CD14-positive monocyte (primary cell): ENCODE measurements around the gene LTBP2. TPM values are rescaled to one million over a fixed set of nuclear protein-coding genes. Genes with fewer than 3 reads are reported as not detected.

ENCODE experiments used
- DNase-seq, 3 donors: peaks; one replicate each; pipeline ENCODE4 v3.0.0-alpha.2; 2011 to 2022
- H2AFZ ChIP-seq: 2 replicates; pipeline ENCODE4 v1.6.0; 2012; ENCODE audit warnings: mild to moderate bottlenecking, low read depth, low read length, inconsistent platforms; ENCODE audit not compliant: insufficient read depth, poor library complexity, severe bottlenecking
- H3K27ac ChIP-seq, 2 donors: 1 replicate in 1 of 2; 2 replicates in 1 of 2; pipeline ENCODE4 v1.5.1; 2012 to 2013; ENCODE audit warnings: low read length in 2 of 2, control low read depth in 1 of 2, inconsistent platforms in 1 of 2, low read depth in 1 of 2, mild to moderate bottlenecking in 1 of 2
- H3K27me3 ChIP-seq, 2 donors: one replicate each; pipeline versions ENCODE4 v1.6.0 to v1.6.1; 2011 to 2013; ENCODE audit warnings: low read length in 2 of 2; ENCODE audit not compliant: control insufficient read depth in 2 of 2, insufficient read depth in 2 of 2
- H3K36me3 ChIP-seq, 2 donors: replicated peaks in 1 of 2; 1 replicate in 1 of 2; 2 replicates in 1 of 2; pipeline versions ENCODE4 v1.5.1 to v1.6.1; 2012 to 2013; ENCODE audit warnings: low read length in 2 of 2, control low read depth in 1 of 2, inconsistent platforms in 1 of 2, mild to moderate bottlenecking in 1 of 2; ENCODE audit not compliant: insufficient read depth in 2 of 2, control insufficient read depth in 1 of 2
- H3K4me1 ChIP-seq, 2 donors: 1 replicate in 1 of 2; 2 replicates in 1 of 2; pipeline versions ENCODE4 v1.5.1 to v1.6.1; 2012 to 2013; ENCODE audit warnings: low read length in 2 of 2, control low read depth in 1 of 2, inconsistent platforms in 1 of 2, mild to moderate bottlenecking in 1 of 2, moderate library complexity in 1 of 2; ENCODE audit not compliant: insufficient read depth in 2 of 2, control insufficient read depth in 1 of 2
- H3K4me2 ChIP-seq: replicated peaks from 2 replicates; pipeline ENCODE3; 2012; ENCODE audit warnings: low read length, moderate library complexity, mild to moderate bottlenecking; ENCODE audit not compliant: poor library complexity, severe bottlenecking; ENCODE audit errors: extremely low read depth
- H3K4me3 ChIP-seq, 3 experiments: fragments of 200-600 bp in 1 of 3; sonication (generic) in 1 of 3; replicated peaks in 1 of 3; 1 replicate in 2 of 3; 2 replicates in 1 of 3; pipeline ENCODE4 v1.5.1; 2011 to 2013; ENCODE audit warnings: low read length in 3 of 3, mild to moderate bottlenecking in 3 of 3, control low read depth in 2 of 3, low read depth in 2 of 3, inconsistent platforms in 1 of 3, moderate library complexity in 1 of 3
- H3K79me2 ChIP-seq: 2 replicates; pipeline ENCODE4 v1.6.0; 2012; ENCODE audit warnings: mild to moderate bottlenecking, control low read depth, inconsistent platforms, low read length, moderate library complexity; ENCODE audit not compliant: insufficient read depth
- H3K9ac ChIP-seq: 2 replicates; pipeline ENCODE4 v1.6.0; 2017; ENCODE audit warnings: low read length, mild to moderate bottlenecking; ENCODE audit not compliant: insufficient read depth, poor library complexity, severe bottlenecking
- H3K9me3 ChIP-seq, 2 donors: replicated peaks in 1 of 2; 1 replicate in 1 of 2; 2 replicates in 1 of 2; pipeline versions ENCODE4 v1.5.1 to v1.6.1; 2012 to 2013; ENCODE audit warnings: low read length in 2 of 2, control low read depth in 1 of 2; ENCODE audit not compliant: control insufficient read depth in 1 of 2, insufficient read depth in 1 of 2
- H4K20me1 ChIP-seq: 2 replicates; pipeline ENCODE4 v1.6.0; 2012; ENCODE audit warnings: mild to moderate bottlenecking, low read length, control low read depth, moderate library complexity; ENCODE audit not compliant: insufficient read depth
- H3K27ac Mint-ChIP-seq, 7 donors: one replicate each; pipeline ENCODE4 v1.8.0; 2020; ENCODE audit warnings: mild to moderate bottlenecking in 7 of 7, mixed read lengths in 7 of 7, moderate library complexity in 6 of 7, inconsistent platforms in 2 of 7
- H3K27me3 Mint-ChIP-seq, 3 donors: one replicate each; pipeline ENCODE4 v1.8.0; 2021 to 2022; ENCODE audit warnings: low read depth in 3 of 3, mild to moderate bottlenecking in 3 of 3, mixed read lengths in 3 of 3, moderate library complexity in 3 of 3, inconsistent platforms in 1 of 3
- H3K36me3 Mint-ChIP-seq, 2 donors: one replicate each; pipeline ENCODE4 v1.8.0; 2020; ENCODE audit warnings: mixed read lengths in 2 of 2, inconsistent platforms in 1 of 2, mild to moderate bottlenecking in 1 of 2
- H3K4me1 Mint-ChIP-seq: one replicate; pipeline ENCODE4 v1.8.0; 2020; ENCODE audit warnings: mild to moderate bottlenecking, mixed read lengths
- H3K4me3 Mint-ChIP-seq, 2 donors: one replicate each; pipeline ENCODE4 v1.8.0; 2020; ENCODE audit warnings: mild to moderate bottlenecking in 2 of 2, mixed read lengths in 2 of 2, moderate library complexity in 1 of 2
- H3K9me3 Mint-ChIP-seq, 7 donors: one replicate each; pipeline ENCODE4 v1.8.0; 2020 to 2022; ENCODE audit warnings: mixed read lengths in 7 of 7, mild to moderate bottlenecking in 6 of 7, moderate library complexity in 6 of 7, inconsistent platforms in 2 of 7
- WGBS: methylation state at CpG from one replicate; pipeline ENCODE4 v1.1.5; 2013; ENCODE audit warnings: missing lambda C conversion rate; ENCODE audit not compliant: insufficient coverage; 5-methylcytosine and 5-hydroxymethylcytosine counted together
- intact Hi-C, 2 donors: fragments of 100-400 bp; cut with micrococcal nuclease; formaldehyde crosslinking; loops; one replicate each; pipeline versions ENCODE4 v1.15.0 to v1.15.1; 2023
- polyA plus RNA-seq, 3 donors: library from polyadenylated mRNA; depleted of rRNA in 1 of 3; unstranded in 2 of 3; stranded (reverse) in 1 of 3; fragments of 300-500 nt in 2 of 3; fragments of >200 nt in 1 of 3; fragmentation: Illumina TruSeq in 2 of 3; gene quantifications; 1 replicate in 2 of 3; 2 replicates in 1 of 3; pipeline ENCODE4 v1.2.3, GENCODE V29; 2012 to 2021
- TF ChIP-seq, protein P1 (sequence below): fragments of 200-600 bp; IDR thresholded peaks from one replicate; pipeline ENCODE4 v1.8.0; 2022; ENCODE audit warnings: antibody characterized with exemption, mild to moderate bottlenecking

Gene LTBP2
- polyA plus RNA-seq, 3 donors = 0.04 to 0.24 (median 0.11) TPM

DNA sequence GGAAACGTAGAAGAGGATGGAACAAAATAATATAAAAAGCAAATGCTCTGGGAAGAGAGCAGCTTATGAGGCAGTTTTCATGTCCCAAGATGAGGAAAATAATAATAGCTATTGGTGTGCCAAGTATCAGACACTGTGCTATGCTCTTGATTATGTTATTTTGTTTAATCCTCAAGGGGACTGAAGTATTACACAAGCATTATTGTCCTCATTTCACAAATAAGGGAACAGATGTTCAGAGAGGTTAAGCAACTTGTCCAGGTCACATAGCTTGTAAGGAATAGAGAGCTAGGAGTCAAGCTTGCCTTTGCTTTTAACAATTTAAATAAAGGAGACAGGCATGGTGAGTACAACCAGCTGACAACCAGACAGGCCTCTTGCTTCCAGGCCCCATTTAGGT lies 26.9 kb upstream of the LTBP2 start:
- Mint-ChIP-seq H3K4me1 (peaks cover 6% of the 10 kb centered on the region), H3K27me3 (peaks cover 0 to 10% (median 9%) of the 10 kb centered on the region in 3 donors), H3K27ac (no peak overlapping the region), H3K36me3 (no peaks in the 10 kb centered on the region), H3K9me3 (no peaks in the 10 kb centered on the region), H3K4me3 (no peak overlapping the region)
- Histone ChIP-seq H3K4me1 (no peaks in the 10 kb centered on the region), H3K4me3 (no peak overlapping the region), H3K9me3 (no peaks in the 10 kb centered on the region), H3K79me2 (no peaks in the 10 kb centered on the region), H2AFZ (no peak overlapping the region), H3K27me3 (no peaks in the 10 kb centered on the region), H3K4me2 (no peak overlapping the region), H3K9ac (no peak overlapping the region), H3K27ac (no peak overlapping the region), H4K20me1 (no peaks in the 10 kb centered on the region), H3K36me3 (no peaks in the 10 kb centered on the region)
- no peak for DNase-seq
- intact Hi-C loops = no loop called here
- WGBS = 100% methylated on average over 1 of the region's 1 CpG
- TF ChIP-seq, protein P1, sequence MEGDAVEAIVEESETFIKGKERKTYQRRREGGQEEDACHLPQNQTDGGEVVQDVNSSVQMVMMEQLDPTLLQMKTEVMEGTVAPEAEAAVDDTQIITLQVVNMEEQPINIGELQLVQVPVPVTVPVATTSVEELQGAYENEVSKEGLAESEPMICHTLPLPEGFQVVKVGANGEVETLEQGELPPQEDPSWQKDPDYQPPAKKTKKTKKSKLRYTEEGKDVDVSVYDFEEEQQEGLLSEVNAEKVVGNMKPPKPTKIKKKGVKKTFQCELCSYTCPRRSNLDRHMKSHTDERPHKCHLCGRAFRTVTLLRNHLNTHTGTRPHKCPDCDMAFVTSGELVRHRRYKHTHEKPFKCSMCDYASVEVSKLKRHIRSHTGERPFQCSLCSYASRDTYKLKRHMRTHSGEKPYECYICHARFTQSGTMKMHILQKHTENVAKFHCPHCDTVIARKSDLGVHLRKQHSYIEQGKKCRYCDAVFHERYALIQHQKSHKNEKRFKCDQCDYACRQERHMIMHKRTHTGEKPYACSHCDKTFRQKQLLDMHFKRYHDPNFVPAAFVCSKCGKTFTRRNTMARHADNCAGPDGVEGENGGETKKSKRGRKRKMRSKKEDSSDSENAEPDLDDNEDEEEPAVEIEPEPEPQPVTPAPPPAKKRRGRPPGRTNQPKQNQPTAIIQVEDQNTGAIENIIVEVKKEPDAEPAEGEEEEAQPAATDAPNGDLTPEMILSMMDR = no peak

DNA sequence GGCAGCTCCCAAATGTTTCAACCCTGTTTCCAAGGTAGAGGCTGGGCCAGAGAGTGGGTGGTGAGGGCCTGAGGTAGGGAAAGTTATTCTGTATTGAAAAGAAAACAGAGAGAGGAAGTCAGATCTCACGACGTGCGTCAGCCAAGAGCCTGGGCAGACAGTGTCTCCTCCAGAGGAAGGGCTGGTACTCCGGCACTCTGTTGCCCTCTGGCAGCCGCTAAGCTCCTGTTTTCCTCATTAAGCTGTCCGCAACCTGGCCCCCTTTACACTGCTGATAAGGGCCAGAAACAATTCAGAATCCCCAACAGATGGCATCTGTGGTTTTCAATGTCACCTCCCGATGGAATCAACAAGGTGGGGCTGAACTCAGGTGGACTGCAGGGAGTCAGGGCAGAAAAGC lies 26.0 kb upstream of the LTBP2 start:
- H3K79me2 ChIP-seq = no peaks in the 10 kb centered on the region
- no peaks in the 10 kb centered on the region for H3K4me1 ChIP-seq
- no peaks in the 10 kb centered on the region for H3K36me3 Mint-ChIP-seq
- no peak overlapping the region for H3K27ac ChIP-seq
- no peak overlapping the region for H3K4me3 ChIP-seq
- peak overlapping the region; percentile 54 for H2AFZ ChIP-seq
- H3K27me3 Mint-ChIP-seq = peaks cover 0 to 10% (median 9%) of the 10 kb centered on the region in 3 donors
- no peaks in the 10 kb centered on the region for H3K27me3 ChIP-seq
- H3K9ac ChIP-seq = no peak overlapping the region
- H3K36me3 ChIP-seq = no peaks in the 10 kb centered on the region
- peak overlapping the region in 3 of 7 donors; percentile 12 to 34 (median 19) for H3K27ac Mint-ChIP-seq
- no peaks in the 10 kb centered on the region for H4K20me1 ChIP-seq
- intact Hi-C loops = no loop called here
- no peaks in the 10 kb centered on the region for H3K9me3 ChIP-seq
- peaks cover 6% of the 10 kb centered on the region for H3K4me1 Mint-ChIP-seq
- no peak overlapping the region for H3K4me3 Mint-ChIP-seq
- no peaks in the 10 kb centered on the region for H3K9me3 Mint-ChIP-seq
- TF ChIP-seq, protein P1 = no peak
- DNase-seq = no peak
- no peak overlapping the region for H3K4me2 ChIP-seq
- 35% methylated on average over 6 of the region's 7 CpGs for WGBS
